Gastroesophageal sphincter (tissue), 3 donors: ENCODE data around the gene CNGA3.

Experiments used
- CTCF ChIP-seq, 4 experiments: fragments of 200-600 bp in 2 of 4; fragments of 450-650 bp in 2 of 4; sonication (generic) in 1 of 4; IDR thresholded peaks; one replicate each; pipeline ENCODE4 v1.5.1; 2017 to 2019; ENCODE audit warnings: antibody characterized with exemption in 4 of 4, mild to moderate bottlenecking in 2 of 4, moderate library complexity in 2 of 4
- EP300 ChIP-seq: sonication (generic); formaldehyde crosslinking; IDR thresholded peaks from one replicate; pipeline ENCODE4 v1.6.1; 2017; ENCODE audit warnings: antibody characterized with exemption, mild to moderate bottlenecking
- POLR2A ChIP-seq, 2 donors: fragments of 450-650 bp; IDR thresholded peaks; one replicate each; pipeline ENCODE4 v1.6.1; 2017; ENCODE audit warnings: antibody characterized with exemption in 2 of 2, mild to moderate bottlenecking in 2 of 2, moderate library complexity in 1 of 2
- POLR2AphosphoS5 ChIP-seq: sonication (generic); formaldehyde crosslinking; IDR thresholded peaks from one replicate; pipeline ENCODE4 v1.6.1; 2017; ENCODE audit warnings: antibody characterized with exemption

- TF ChIP-seq POLR2AphosphoS5 (no peak), CTCF (IDR thresholded peaks at IDR 0.05) (no peak), POLR2A (IDR thresholded peaks at IDR 0.05) (no peak), EP300 (no peak)
These were observed 32.0 kb upstream of the CNGA3 start for GRCh38 chr2:98314251-98314650.
